Mammary epithelial cell (primary cell): ENCODE results near the gene RAB6A.

Experiments used
- CTCF ChIP-seq, 2 donors: IDR thresholded peaks in 1 of 2; conservative IDR thresholded peaks in 1 of 2; 2 replicates each; pipeline ENCODE4 v1.5.1; 2011 to 2012; ENCODE audit warnings: inconsistent platforms in 2 of 2, low read length in 2 of 2, mild to moderate bottlenecking in 2 of 2, control low read depth in 1 of 2, low read depth in 1 of 2; ENCODE audit not compliant: insufficient read depth in 1 of 2; ENCODE audit errors: extremely low read depth in 1 of 2
- EZH2 ChIP-seq: IDR thresholded peaks from 2 replicates; pipeline ENCODE4 v1.6.1; 2012; ENCODE audit warnings: low read length, inconsistent platforms, borderline replicate concordance

GRCh38 chr11:73633999-73634398 lies 126.9 kb downstream of the RAB6A start:
- TF ChIP-seq EZH2 (no peak), CTCF (conservative IDR thresholded peaks at IDR 0.05 in 1 of 2, IDR thresholded peaks at IDR 0.05 in 1 of 2; ENCODE audit: extremely low read depth in 1 of 2, insufficient read depth in 1 of 2, low read depth in 1 of 2, low read length in 2 of 2) (no peak)
